ENCODE results near the gene LCN12. TPM values are rescaled to one million over a fixed set of nuclear protein-coding genes. Genes with fewer than 3 reads are reported as not detected.

The LCN12 gene, protein sequence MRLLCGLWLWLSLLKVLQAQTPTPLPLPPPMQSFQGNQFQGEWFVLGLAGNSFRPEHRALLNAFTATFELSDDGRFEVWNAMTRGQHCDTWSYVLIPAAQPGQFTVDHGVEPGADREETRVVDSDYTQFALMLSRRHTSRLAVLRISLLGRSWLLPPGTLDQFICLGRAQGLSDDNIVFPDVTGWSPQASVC
- total RNA-seq: 1 to 10 TPM; 6.5 to 8.6 TPM

DNA sequence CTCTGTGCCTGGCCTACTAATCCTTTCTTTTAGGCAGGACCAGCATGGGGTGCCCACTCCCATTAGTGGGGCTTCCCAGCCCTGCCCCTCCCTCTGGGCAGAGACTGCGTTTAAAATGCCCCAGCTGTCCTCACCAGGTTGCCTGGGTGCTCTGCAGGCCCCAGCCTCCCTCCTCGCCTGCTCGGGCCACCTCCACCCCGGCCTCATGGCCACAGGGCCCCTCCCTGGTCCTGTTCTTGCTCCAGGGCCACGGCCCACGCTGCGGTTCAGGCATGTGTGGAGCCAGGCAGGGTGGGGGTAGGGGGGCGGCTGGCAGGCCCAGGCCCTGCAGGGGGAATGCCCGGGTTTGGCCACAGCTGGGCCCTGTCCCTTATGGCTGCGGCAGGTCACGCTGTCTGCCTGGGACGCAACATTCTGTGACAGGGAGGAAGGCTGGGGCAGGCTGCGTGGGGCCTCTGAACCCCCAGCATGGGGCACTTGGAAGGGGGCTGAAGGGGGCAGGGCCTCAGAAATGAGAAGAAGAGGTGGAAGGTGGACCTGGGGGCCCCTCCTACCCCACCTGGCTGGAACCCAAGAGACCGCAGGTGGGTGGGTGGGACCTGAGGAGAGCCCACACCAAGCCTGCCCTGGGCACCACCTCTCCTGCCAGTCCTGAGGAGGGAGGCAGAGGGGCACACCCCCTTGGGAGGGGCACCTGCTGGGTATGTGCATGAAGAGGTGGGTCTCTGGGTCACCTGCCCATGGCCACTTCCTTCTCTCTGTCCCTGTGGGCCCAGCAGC, at the start of gene LCN12:
Gene LCN12 (plus strand): TSS at position 733 of the 780 bp plus-strand sequence. CDS start 55 bp downstream, outside the sequence.
- no peak within 1 kb of the TSS for H3K9ac ChIP-seq (ENCODE audit: low read depth in 2 of 2, low read length in 2 of 2)
- peaks cover 9% of the 10 kb centered on the region for H3K4me1 ChIP-seq
- TF ChIP-seq, protein P1, sequence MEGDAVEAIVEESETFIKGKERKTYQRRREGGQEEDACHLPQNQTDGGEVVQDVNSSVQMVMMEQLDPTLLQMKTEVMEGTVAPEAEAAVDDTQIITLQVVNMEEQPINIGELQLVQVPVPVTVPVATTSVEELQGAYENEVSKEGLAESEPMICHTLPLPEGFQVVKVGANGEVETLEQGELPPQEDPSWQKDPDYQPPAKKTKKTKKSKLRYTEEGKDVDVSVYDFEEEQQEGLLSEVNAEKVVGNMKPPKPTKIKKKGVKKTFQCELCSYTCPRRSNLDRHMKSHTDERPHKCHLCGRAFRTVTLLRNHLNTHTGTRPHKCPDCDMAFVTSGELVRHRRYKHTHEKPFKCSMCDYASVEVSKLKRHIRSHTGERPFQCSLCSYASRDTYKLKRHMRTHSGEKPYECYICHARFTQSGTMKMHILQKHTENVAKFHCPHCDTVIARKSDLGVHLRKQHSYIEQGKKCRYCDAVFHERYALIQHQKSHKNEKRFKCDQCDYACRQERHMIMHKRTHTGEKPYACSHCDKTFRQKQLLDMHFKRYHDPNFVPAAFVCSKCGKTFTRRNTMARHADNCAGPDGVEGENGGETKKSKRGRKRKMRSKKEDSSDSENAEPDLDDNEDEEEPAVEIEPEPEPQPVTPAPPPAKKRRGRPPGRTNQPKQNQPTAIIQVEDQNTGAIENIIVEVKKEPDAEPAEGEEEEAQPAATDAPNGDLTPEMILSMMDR (IDR thresholded peaks at IDR 0.05): no peak
- H3K4me3 ChIP-seq: no peak within 1 kb of the TSS
- no peaks in the 10 kb centered on the region for H3K27me3 ChIP-seq
- no peaks in the 10 kb centered on the region for H3K36me3 ChIP-seq
- DNase-seq: no peak
- intact Hi-C loops (cut with DNase I): no loop called here
- peak within 1 kb of the TSS; percentile 98 for H3K27ac ChIP-seq
- H3K9me3 ChIP-seq: no peaks in the 10 kb centered on the region

DNA sequence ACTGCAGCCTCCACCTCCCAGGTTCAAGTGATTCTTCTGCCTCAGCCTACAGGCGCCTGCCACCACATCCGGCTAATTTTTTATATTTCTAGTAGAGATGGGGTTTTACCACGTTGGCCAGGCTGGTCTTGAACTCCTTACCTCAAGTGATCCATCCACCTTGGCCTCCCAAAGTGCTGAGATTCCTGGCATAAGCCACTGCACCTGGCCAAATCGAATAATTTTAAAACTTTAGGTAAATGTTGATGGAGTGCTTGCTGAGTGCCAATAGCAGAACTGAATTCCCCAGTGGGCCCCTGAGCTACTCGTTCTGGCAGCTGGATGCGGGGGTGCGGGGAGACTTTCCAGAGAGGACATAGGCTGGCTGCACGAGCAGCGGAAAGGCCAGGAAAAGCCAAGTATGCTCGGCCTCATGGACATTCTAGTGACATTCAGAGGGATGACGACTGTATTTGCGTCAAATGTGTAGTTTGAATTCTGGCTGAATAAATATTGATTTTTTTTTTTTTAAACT, 49.0 kb upstream of the LCN12 start:
- H3K4me1 ChIP-seq: peaks cover 29% of the 10 kb centered on the region
- H3K9ac ChIP-seq (ENCODE audit: low read depth in 2 of 2, low read length in 2 of 2): peak overlapping the region; percentile 47 to 97
- H3K4me3 ChIP-seq: no peak overlapping the region
- H3K27ac ChIP-seq: peak overlapping the region; percentile 99
- intact Hi-C loops (cut with DNase I): no loop called here
- TF ChIP-seq, protein P1 (IDR thresholded peaks at IDR 0.05): no peak
- H3K9me3 ChIP-seq: no peaks in the 10 kb centered on the region
- peaks cover 9% of the 10 kb centered on the region for H3K36me3 ChIP-seq
- no peaks in the 10 kb centered on the region for H3K27me3 ChIP-seq
- DNase-seq: no peak

DNA sequence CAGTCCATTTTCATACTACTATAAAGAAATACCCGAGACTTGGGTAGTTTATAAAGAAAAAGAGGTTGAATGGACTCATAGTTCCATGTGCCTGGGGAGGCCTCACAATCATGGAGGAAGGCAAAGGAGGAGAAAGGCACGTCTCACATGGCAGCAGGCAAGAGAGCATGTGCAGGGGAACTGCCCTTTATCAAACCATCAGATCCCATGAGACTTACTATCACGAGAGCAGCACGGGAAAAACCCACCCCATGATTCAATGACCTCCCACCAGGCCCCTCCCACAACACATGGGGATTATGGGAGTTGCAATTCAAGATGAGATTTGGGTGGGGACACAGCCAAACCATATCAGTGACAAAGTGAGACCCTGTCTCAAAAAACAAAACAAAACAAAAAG, 45.8 kb upstream of the LCN12 start:
- no peak overlapping the region for H3K4me3 ChIP-seq
- H3K9me3 ChIP-seq: no peaks in the 10 kb centered on the region
- peaks cover 10% of the 10 kb centered on the region for H3K36me3 ChIP-seq
- TF ChIP-seq, protein P1 (IDR thresholded peaks at IDR 0.05): no peak
- H3K4me1 ChIP-seq: peaks cover 18% of the 10 kb centered on the region
- H3K27me3 ChIP-seq: no peaks in the 10 kb centered on the region
- intact Hi-C loops (cut with DNase I): no loop called here
- no peak overlapping the region for H3K9ac ChIP-seq (ENCODE audit: low read depth in 2 of 2, low read length in 2 of 2)
- DNase-seq: no peak
- no peak overlapping the region for H3K27ac ChIP-seq

DNA sequence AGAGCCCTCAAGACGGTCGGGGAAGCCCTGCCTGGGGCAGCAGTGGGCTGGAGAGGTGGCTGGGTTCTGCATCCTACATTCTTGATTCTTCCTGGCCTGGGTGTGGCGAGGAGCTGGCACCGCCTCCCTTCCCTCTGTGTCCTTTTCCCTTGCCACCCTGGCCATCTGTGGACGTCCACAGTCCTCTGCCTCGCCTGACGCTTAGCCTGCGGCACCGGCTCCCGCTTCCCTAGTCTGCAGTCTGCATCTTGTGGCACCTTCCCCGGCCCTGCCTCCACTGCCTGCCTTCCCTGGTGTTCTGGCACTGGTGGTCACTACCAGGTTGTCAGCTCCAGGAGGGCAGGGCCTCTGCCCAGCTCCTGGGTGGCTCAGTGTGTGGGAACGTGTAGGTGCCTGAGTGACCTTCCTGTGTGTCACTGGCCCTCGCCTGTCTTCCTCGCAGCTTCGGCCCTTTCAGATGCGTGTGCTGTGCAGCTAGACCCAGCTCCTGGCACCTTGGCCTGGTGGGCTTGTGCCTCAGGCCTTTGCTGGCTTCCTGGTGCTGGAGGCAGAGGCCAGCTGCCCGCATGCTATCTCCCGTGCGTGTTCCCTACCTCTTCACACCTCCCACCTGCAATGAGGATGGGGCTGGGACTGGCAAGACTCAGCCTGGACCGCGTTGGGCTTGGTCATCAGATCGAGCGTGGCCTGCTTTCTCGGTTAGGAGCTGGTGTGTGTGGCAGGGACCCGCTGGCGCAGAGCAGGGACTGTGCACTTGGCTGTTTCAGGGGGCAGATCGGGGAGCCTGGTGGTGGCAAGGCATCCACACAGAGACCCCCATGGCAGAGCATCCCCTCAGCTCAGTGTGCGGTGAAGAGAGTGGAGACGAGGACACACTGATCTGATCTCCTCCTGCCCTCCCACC, 44.8 kb upstream of the LCN12 start:
- H3K27me3 ChIP-seq: no peaks in the 10 kb centered on the region
- H3K9me3 ChIP-seq: no peaks in the 10 kb centered on the region
- no peak overlapping the region for H3K27ac ChIP-seq
- no peak overlapping the region for H3K4me3 ChIP-seq
- intact Hi-C loops (cut with DNase I): no loop called here
- H3K9ac ChIP-seq (ENCODE audit: low read depth in 2 of 2, low read length in 2 of 2): no peak overlapping the region
- no peak for DNase-seq
- H3K36me3 ChIP-seq: peaks cover 10% of the 10 kb centered on the region
- TF ChIP-seq, protein P1 (IDR thresholded peaks at IDR 0.05): no peak
- H3K4me1 ChIP-seq: peaks cover 8% of the 10 kb centered on the region

Measured in colonic mucosa (tissue), 4 donors.